Chondrocyte (in vitro differentiated cells): ENCODE results near the gene MCM3. TPM values are rescaled to one million over a fixed set of nuclear protein-coding genes. Genes with fewer than 3 reads are reported as not detected.

Experiments used
- DNase-seq: peaks from one replicate; pipeline ENCODE4 v3.0.0; 2021; ENCODE audit warnings: mixed read lengths, low spot score
- H3K27ac Mint-ChIP-seq: one replicate; pipeline ENCODE4 v1.8.0; 2021; ENCODE audit warnings: mild to moderate bottlenecking, moderate library complexity, mixed read lengths; ENCODE audit not compliant: unreplicated experiment
- H3K27me3 Mint-ChIP-seq: 2 replicates; pipeline ENCODE4 v1.8.0; 2021; ENCODE audit warnings: low read depth, mixed read lengths
- H3K36me3 Mint-ChIP-seq: 2 replicates; pipeline ENCODE4 v1.8.0; 2021; ENCODE audit warnings: low read depth, mixed read lengths
- H3K4me1 Mint-ChIP-seq: 2 replicates; pipeline ENCODE4 v1.8.0; 2021; ENCODE audit warnings: low read depth, mild to moderate bottlenecking, mixed read lengths
- H3K4me3 Mint-ChIP-seq: one replicate; pipeline ENCODE4 v1.8.0; 2021; ENCODE audit warnings: mild to moderate bottlenecking, moderate library complexity, mixed read lengths; ENCODE audit not compliant: unreplicated experiment
- H3K9me3 Mint-ChIP-seq: 2 replicates; pipeline ENCODE4 v1.8.0; 2021; ENCODE audit warnings: low read depth, mixed read lengths
- total RNA-seq: library from RNA; stranded (reverse); gene quantifications from 3 replicates; pipeline ENCODE4 v1.2.1, GENCODE V29; 2021
- TF ChIP-seq, protein P1 (sequence below): fragments of 200-600 bp; sonication (generic); IDR thresholded peaks from 2 replicates; pipeline ENCODE4 v1.5.0; 2021; ENCODE audit warnings: antibody characterized with exemption, mild to moderate bottlenecking, moderate library complexity

MCM3 gene
- total RNA-seq, 1 donor from 2014 or later = 23.0 TPM

DNA sequence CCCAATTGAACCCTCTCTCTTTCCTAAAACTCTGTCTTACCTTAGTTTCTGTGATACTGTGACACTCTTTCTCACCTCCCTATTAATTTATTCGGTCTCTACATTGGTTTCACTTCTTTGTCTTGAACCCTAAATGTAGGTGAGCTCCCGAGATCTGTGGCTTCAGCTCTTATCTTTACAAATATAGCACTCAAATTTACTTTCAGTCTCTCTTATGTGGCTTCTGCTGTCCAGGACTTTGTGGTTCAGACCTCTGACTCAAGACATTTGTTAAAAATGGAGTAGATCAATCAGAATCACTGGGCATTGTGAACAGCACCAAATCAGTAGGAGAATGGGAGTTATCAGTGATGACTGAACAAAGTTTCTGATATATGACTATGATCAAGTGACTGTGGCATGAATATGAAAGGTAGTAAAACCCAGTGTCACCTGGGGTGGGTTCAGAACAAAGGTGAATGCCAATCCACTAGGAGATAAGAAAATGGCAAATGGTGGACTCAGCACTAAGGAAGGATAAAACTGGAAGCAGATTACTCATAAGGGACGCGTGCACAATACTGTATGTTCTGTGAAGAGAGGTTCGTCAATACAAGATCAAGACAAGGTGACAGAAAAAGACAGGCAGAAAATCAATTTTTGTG is 67.5 kb downstream of the MCM3 start:
- no peaks in the 10 kb centered on the region for H3K36me3 Mint-ChIP-seq
- TF ChIP-seq, protein P1, sequence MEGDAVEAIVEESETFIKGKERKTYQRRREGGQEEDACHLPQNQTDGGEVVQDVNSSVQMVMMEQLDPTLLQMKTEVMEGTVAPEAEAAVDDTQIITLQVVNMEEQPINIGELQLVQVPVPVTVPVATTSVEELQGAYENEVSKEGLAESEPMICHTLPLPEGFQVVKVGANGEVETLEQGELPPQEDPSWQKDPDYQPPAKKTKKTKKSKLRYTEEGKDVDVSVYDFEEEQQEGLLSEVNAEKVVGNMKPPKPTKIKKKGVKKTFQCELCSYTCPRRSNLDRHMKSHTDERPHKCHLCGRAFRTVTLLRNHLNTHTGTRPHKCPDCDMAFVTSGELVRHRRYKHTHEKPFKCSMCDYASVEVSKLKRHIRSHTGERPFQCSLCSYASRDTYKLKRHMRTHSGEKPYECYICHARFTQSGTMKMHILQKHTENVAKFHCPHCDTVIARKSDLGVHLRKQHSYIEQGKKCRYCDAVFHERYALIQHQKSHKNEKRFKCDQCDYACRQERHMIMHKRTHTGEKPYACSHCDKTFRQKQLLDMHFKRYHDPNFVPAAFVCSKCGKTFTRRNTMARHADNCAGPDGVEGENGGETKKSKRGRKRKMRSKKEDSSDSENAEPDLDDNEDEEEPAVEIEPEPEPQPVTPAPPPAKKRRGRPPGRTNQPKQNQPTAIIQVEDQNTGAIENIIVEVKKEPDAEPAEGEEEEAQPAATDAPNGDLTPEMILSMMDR = no peak
- no peaks in the 10 kb centered on the region for H3K4me1 Mint-ChIP-seq
- no peak for DNase-seq
- no peak overlapping the region for H3K4me3 Mint-ChIP-seq
- no peaks in the 10 kb centered on the region for H3K9me3 Mint-ChIP-seq
- H3K27me3 Mint-ChIP-seq = peaks cover 24% of the 10 kb centered on the region
- H3K27ac Mint-ChIP-seq = no peak overlapping the region

DNA sequence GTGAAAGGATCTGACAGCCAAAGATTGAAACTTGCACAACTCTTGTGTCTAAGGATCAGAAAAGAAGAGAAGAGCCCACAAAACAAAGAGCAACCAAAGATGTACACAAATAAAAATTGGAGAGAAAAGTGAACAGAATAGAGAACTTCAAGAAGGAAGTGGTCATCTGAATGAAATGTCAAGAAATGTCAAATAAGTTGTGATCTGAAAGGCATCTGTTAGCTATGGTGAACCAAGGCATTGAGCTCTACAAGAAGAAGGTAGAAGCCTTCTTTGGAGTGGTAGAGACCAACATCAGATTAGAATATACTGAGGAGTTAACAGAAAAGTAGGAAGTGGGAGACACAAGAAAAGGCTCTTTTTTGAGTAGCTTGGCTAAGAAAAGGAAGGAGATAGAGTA is 68.8 kb downstream of the MCM3 start:
- Mint-ChIP-seq H3K36me3 (no peaks in the 10 kb centered on the region), H3K9me3 (no peaks in the 10 kb centered on the region), H3K27me3 (peaks cover 25% of the 10 kb centered on the region), H3K4me1 (no peaks in the 10 kb centered on the region), H3K27ac (no peak overlapping the region), H3K4me3 (no peak overlapping the region)
- no peak for DNase-seq
- TF ChIP-seq, protein P1 = no peak

Other genes starting within 250 kb of the MCM3 start
- gene PKHD1, start 197.1 kb downstream of the MCM3 start, total RNA-seq = not detected in 3 replicates
- gene IL17A, start 98.4 kb downstream of the MCM3 start, total RNA-seq = not detected in 3 replicates
- gene IL17F, start 40.2 kb downstream of the MCM3 start, total RNA-seq = not detected in 3 replicates
- 3.6 to 4.4 TPM (median 3.6 TPM) in 3 replicates for gene PAQR8, start 77.4 kb upstream of the MCM3 start, total RNA-seq
- gene EFHC1, start 135.6 kb upstream of the MCM3 start, total RNA-seq = 9.6 to 18.7 TPM (median 11.3 TPM) in 3 replicates